ENCODE measurements around the gene TSEN54.

GRCh38 chr17:75509528-75510258, 6.6 kb upstream of the TSEN54 start:
- no peak for TF ChIP-seq ZNF274 (IDR thresholded peaks at IDR 0.05; ENCODE audit: low read depth, low read length)
- TF ChIP-seq SUZ12 (IDR thresholded peaks at IDR 0.05; ENCODE audit: extremely low read depth, insufficient read depth, insufficient read length) = no peak
- no peak for TF ChIP-seq YY1 (IDR thresholded peaks at IDR 0.05; ENCODE audit: insufficient read depth, insufficient read length)

All from NT2/D1 (cell line).